ENCODE results near the gene PAX5.

The PAX5 gene

DNA sequence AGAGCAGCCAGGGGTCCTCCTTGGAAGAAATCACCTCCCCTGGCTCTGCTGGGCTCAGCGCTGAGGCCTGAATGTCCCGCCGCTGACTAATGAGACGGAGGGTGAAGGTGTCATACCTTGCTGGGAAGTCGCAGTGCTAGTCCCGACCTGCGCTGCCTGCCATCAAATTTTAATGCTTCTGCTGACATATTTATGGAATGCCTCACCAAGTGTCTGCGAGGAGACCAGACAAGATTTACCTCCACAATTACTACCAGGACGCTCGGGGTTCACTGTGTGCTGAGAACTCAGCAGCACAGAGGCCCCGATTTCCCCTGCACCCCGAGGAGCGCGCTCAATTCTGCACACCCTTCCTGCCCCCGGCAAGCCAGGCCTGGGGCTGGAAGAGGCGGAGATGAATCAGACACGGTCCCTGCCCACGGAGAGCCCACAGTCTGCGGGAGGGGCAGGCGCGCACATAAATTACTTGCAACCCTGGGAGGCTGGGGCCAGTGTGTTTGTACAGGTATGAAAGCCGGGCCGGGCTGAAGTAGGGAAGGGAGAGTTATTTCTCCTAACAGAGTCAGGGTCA lies 175.2 kb downstream of the PAX5 start:
- TF ChIP-seq, protein P1, sequence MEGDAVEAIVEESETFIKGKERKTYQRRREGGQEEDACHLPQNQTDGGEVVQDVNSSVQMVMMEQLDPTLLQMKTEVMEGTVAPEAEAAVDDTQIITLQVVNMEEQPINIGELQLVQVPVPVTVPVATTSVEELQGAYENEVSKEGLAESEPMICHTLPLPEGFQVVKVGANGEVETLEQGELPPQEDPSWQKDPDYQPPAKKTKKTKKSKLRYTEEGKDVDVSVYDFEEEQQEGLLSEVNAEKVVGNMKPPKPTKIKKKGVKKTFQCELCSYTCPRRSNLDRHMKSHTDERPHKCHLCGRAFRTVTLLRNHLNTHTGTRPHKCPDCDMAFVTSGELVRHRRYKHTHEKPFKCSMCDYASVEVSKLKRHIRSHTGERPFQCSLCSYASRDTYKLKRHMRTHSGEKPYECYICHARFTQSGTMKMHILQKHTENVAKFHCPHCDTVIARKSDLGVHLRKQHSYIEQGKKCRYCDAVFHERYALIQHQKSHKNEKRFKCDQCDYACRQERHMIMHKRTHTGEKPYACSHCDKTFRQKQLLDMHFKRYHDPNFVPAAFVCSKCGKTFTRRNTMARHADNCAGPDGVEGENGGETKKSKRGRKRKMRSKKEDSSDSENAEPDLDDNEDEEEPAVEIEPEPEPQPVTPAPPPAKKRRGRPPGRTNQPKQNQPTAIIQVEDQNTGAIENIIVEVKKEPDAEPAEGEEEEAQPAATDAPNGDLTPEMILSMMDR (IDR thresholded peaks at IDR 0.05; ENCODE audit: low read depth, low read length): no peak
- Histone ChIP-seq H3K27ac (no peak overlapping the region), H3K4me3 (ENCODE audit: low read depth, low read length) (no peak overlapping the region), H3K27me3 (ENCODE audit: insufficient read depth, low read depth, severe bottlenecking) (no peaks in the 10 kb centered on the region), H3K9me3 (ENCODE audit: severe bottlenecking) (no peaks in the 10 kb centered on the region), H3K36me3 (no peaks in the 10 kb centered on the region; the same call in none of the 2 replicates)
- no peak for DNase-seq

DNA sequence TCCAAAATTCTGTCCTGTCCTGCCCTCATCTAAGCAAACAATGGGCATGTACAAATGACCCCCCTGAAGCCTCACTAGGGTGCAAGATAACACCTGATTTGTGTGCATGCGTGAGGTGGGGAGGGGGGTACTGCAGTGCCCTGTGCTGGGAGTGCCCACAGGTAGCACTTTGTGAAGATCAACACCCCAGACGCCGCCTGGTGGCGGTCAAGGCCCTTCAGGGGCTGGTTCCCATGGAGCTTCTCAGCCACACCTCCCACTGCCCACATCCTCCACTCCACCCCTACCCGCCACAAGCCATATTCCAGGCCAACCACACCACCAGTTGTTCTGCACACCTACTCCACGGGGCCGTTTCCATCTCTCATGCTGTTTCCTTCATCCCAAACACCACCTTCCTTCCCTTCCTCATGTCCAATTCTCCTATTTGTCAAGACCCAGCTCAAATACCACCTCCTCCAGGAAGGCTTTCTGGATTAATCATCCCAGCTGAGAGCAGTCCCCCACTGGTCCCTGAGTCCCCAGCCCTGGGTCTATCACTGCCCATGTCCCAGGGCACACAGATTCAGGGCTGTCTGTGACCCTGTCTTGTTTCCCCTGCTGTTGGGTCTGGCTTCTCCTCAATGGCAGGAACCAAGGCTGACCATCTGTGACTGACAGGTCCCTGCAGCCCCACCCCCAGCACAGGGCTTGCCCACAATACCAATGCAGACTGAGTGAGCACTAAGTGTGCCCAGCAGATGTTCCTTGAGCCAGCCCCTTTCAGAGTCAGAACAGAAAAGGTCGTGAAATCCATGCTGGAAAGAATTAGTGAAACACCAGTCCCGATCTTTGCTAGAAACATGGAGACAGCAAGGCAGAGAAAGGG lies 178.4 kb downstream of the PAX5 start:
- TF ChIP-seq, protein P1 (IDR thresholded peaks at IDR 0.05; ENCODE audit: low read depth, low read length): peak; percentile 34; the same call in 1 of the 2 replicates
- Histone ChIP-seq H3K4me3 (ENCODE audit: low read depth, low read length) (no peak overlapping the region), H3K36me3 (no peaks in the 10 kb centered on the region; the same call in 1 of the 2 replicates), H3K27me3 (ENCODE audit: insufficient read depth, low read depth, severe bottlenecking) (no peaks in the 10 kb centered on the region), H3K9me3 (ENCODE audit: severe bottlenecking) (no peaks in the 10 kb centered on the region), H3K27ac (no peak overlapping the region)
- DNase-seq: peak; percentile 25

DNA sequence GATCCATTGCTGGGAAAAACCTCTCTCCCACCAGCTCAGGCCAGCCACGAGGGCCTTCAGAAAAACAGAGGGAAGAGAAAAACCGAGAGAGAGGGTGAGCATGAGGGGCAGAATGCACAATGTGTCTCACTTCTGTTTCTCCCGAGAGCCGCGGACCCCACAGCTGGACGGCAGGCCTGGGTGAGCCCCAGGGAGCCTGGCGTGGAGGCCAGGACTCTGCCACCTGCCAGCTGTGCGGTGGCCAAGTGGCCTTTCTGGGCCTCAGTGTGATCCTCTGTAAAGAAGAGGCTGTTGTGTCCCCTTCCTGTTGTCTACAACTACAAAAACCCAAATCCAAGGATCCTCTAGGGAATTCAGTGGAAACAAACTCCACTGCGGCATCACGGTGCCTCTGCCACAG lies 179.3 kb downstream of the PAX5 start:
- Histone ChIP-seq H3K9me3 (ENCODE audit: severe bottlenecking) (no peaks in the 10 kb centered on the region), H3K27me3 (ENCODE audit: insufficient read depth, low read depth, severe bottlenecking) (no peaks in the 10 kb centered on the region), H3K4me3 (ENCODE audit: low read depth, low read length) (no peak overlapping the region), H3K27ac (no peak overlapping the region), H3K36me3 (no peaks in the 10 kb centered on the region; the same call in 1 of the 2 replicates)
- no peak for DNase-seq
- TF ChIP-seq, protein P1 (IDR thresholded peaks at IDR 0.05; ENCODE audit: low read depth, low read length): no peak

DNA sequence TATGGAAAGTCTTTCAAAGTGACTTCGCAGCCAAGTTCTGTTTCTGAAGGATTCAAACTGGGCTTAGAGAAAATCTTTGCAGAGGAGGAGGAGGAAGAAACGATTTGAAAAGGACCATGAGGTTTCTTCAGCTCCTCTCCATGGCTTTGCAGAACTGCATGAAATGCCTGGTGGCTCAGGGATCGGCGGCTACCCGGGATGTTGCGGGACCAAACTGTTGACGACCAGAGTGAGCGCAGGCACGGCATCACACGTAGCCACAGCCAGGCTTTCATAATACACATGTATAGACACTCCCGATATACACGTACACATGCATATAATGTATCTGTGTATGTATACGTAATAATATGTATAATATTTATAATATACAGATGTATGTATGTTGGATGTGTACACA lies 180.0 kb downstream of the PAX5 start:
- H3K4me3 ChIP-seq (ENCODE audit: low read depth, low read length): no peak overlapping the region
- no peaks in the 10 kb centered on the region for H3K9me3 ChIP-seq (ENCODE audit: severe bottlenecking)
- H3K27ac ChIP-seq: no peak overlapping the region
- H3K27me3 ChIP-seq (ENCODE audit: insufficient read depth, low read depth, severe bottlenecking): no peaks in the 10 kb centered on the region
- no peaks in the 10 kb centered on the region; the same call in 1 of the 2 replicates for H3K36me3 ChIP-seq
- TF ChIP-seq, protein P1 (IDR thresholded peaks at IDR 0.05; ENCODE audit: low read depth, low read length): no peak
- DNase-seq: no peak

DNA sequence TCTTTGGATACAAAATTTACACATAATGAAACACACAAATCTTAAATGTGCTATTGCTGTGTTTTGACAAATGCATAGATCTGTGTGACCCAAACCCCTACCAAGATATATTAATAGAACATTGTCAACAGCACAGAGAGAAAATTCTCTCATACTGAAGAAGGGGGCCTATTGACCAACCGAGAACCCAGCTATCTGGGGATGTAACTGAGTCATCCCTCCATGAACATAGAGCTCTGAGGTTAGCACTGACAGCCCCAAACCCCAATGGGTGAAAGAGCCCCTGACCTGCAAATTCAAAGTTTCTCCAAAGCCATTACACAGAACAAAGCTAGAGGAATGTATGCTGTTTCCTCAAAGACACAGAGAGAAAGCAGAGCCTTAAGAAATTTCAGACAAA lies 180.8 kb downstream of the PAX5 start:
- H3K4me3 ChIP-seq (ENCODE audit: low read depth, low read length): no peak overlapping the region
- H3K27me3 ChIP-seq (ENCODE audit: insufficient read depth, low read depth, severe bottlenecking): no peaks in the 10 kb centered on the region
- no peaks in the 10 kb centered on the region; the same call in 1 of the 2 replicates for H3K36me3 ChIP-seq
- TF ChIP-seq, protein P1 (IDR thresholded peaks at IDR 0.05; ENCODE audit: low read depth, low read length): no peak
- no peaks in the 10 kb centered on the region for H3K9me3 ChIP-seq (ENCODE audit: severe bottlenecking)
- DNase-seq: no peak
- no peak overlapping the region for H3K27ac ChIP-seq
